ENCODE data around the gene RGS16.
"Not testable (repeated sequence)": the region's sequence is repeated elsewhere in the genome, so short reads cannot be mapped to it uniquely, and the experiment has no call there.

The RGS16 gene, protein sequence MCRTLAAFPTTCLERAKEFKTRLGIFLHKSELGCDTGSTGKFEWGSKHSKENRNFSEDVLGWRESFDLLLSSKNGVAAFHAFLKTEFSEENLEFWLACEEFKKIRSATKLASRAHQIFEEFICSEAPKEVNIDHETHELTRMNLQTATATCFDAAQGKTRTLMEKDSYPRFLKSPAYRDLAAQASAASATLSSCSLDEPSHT

DNA sequence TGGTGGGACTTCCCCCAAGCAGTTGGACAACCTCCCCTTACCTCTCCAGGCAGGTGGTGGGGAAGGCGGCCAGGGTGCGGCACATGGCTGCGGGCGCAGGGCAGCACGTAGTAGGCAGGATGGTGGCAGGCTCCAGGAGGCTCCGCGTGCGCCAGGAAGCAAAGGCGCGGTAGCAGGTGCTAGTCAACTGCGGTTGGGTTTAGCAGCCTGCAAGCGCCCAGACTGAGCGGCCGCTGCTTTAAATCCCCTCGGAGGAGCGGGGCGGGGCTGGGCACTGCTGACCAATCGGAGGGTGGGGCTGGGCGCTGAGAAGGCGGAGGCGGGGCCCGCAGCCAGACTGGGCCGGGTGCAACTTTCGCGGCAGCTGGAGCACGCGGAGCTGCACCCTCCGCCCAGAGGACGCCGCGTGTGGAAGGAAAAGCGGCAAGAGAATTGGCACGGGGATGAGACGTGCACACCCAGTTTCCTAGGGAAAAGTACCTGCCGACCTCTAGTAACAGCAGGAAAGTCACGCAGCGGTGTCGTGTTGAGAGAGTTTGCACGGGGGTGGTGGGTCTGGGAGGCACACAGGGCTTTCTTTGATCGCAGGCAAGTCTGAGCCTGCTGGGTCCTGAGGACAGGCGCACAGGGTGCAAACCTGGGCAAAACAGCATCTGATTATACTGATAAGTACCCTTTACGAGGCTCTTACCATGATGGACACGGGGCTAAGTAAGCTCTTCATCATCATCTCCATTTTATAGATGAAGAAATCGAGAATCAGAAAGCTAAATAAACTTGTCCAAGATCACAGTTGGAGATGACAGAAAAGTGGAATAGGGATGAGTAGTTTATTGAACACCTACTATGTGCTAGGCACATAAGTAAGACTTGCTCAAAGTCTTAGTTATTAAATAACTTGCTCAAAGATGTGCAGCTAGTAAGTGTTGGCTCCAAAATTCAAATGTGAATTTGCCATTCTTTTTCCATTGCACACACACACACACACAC, at the start of gene RGS16:
TSS of gene RGS16 (minus strand) at position 215 of the 990 bp plus-strand sequence. CDS start at position 85, 130 bp downstream.
- DNase-seq (ENCODE audit: insufficient read length, low spot score) (peak; percentile 62), FAIRE-seq (no peak)

DNA sequence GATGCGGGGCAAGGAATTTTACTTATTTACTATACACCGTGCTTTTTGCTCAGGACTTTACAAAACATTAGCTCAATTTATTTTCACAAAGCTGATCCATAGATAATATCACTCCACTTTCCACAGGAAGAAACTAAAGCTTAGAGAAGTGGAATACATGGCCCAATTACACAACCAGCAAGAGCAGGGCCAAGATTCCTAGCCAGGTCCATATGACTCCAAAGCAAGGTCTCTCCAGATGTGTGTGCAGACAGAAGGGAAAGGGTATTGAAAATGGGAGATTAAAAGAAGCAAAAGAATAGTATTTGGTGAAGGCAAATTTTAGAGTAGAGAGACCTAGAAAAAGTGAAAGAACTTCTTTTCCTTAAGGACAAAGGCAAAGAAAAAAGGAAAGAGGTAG, 49.8 kb upstream of the RGS16 start:
- DNase-seq (ENCODE audit: insufficient read length, low spot score) (no peak), FAIRE-seq (no peak)

GRCh38 chr1:182652933-182653332, 48.7 kb upstream of the RGS16 start:
- DNase-seq (ENCODE audit: insufficient read length, low spot score) = no peak
- no peak for FAIRE-seq

DNA sequence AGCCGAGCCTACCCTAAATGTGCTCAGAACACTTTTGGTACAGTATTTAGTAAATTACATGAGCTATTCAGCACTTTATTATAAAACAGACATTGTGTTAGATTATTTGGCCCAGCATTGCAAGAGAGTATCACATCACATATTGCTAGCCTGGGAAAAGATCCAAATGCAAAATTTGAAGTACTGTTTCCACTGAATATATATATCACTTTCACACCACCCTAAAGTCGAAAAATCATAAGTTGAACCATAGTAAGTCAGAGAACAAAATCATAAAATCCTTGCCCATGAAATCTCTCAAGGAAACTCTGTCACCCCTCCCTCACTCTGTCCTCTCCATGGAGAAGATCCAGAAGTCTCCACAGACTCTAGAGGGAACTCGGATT, 47.1 kb upstream of the RGS16 start:
- FAIRE-seq = no peak
- no peak for DNase-seq (ENCODE audit: insufficient read length, low spot score)

DNA sequence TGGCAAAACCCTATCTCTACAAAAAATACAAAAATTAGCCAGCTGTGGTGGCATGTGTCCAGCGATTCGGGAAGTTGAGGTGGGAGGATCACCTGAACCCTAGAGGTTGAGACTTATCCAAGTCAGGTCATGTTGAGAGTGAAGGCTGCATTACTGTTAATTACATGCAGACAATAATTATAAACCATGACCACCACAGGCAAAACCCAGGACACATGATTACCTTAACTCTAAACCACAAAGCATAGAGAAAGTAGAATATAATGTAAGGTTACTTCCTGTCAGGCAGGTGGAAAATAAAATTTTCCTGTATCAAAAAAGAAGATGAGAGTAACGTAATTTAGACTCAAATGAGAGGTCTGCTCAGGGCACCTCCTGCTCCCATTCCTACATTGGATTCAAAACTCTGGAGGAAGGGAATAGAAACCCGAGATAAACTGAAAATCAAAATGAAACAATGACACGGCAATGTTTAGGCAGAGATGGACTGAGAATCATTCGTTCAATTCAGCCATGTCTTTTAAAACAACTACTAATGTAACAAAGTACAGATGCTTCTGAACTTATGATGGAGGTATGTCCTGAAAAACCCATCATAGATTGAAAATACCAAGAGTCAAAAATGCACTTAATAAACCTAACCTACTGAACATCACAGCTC, 46.6 kb upstream of the RGS16 start:
- FAIRE-seq = no peak

DNA sequence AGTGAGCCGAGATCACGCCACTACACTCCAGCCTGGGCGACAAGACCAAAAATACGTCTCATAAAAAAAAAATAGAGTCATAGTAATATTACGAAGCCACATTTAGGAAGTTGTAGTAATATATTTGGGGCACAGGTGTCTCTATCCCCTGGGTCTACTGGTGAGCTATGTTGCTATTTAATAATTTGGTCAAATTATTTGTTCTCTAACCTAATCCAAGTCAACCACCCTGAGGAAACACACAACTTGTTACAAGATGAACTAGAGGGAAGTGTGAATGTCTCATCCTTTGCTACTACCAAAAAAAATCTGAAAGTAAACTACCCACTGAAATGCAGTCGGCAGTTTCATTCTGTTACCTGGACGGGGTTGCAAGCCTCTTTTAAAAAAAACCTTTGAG, 44.9 kb upstream of the RGS16 start:
- DNase-seq (ENCODE audit: insufficient read length, low spot score) (no peak), FAIRE-seq (no peak)

More for the DNA sequence above, 46.6 kb upstream of the RGS16 start:
- no peak for DNase-seq (ENCODE audit: insufficient read length, low spot score)

DNA sequence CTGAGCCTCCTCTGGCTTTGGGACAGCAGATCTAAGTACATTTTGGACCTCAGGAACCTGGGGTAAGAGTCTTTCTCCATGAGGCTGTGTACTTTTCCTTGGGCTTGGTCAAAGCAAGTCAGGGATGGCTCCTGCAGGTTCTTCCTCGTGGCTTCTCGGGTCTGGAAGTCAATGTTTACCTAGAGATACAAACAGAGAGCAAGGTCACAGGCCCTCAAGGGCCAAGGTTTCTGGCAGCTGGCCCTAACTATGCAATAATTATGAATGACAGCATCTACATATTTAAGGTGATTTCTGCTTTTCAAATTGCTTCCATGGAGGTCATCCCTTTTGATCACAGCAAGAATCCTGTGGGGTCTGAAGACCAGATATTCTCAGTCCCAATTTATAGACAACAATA, 42.5 kb upstream of the RGS16 start:
- DNase-seq (ENCODE audit: insufficient read length, low spot score) = no peak
- no peak for FAIRE-seq

DNA sequence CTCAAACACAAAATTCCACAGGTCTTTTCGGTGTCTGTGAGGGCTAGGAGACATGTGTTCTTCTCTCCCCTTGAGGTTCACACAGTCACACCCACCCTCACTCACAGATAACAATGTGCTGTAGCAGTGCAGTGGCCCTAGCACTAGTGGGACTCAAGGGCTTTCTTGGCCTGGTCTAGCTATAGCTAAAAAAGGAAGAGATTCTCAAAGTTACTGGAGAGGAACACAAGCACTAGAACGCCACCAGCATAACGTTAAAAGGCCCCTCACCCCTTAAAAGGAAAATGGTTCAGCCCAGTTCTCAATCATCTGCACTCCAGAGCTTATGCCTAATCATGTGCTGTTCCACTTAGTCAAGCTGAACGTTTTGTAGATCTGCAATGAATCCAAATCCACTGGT, 40.7 kb upstream of the RGS16 start:
- DNase-seq (ENCODE audit: insufficient read length, low spot score) (no peak), FAIRE-seq (no peak)

- DNase-seq (ENCODE audit: insufficient read length, low spot score) (no peak), FAIRE-seq (no peak)
Measured at GRCh38 chr1:182643699-182644098, 39.5 kb upstream of the RGS16 start.

- no peak for DNase-seq (ENCODE audit: insufficient read length, low spot score)
- no peak for FAIRE-seq
Measured at GRCh38 chr1:182642461-182642860, 38.3 kb upstream of the RGS16 start.

DNA sequence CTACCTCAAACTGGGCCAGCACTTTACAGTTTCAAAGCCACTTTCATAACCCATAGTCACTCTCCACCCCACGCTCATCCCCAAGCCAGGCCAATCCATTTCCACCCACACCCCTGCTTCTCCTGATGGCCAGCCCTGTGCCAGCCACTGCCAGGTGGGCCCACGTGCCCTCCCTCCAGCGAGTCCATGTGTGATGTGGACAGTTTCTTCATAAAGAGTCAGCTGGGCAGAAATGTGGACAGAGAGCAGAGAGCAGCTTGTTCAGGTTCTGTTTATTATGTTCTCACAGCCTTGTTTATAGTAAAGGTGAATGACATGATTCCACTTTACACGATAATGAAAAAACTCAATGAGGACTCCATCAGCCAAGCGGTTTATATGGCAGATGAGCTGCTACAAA, 37.4 kb upstream of the RGS16 start:
- DNase-seq (ENCODE audit: insufficient read length, low spot score) (no peak), FAIRE-seq (no peak)

- FAIRE-seq (no peak), DNase-seq (ENCODE audit: insufficient read length, low spot score) (no peak)
Measured at GRCh38 chr1:182639330-182639729, 35.1 kb upstream of the RGS16 start.

- FAIRE-seq (no peak), DNase-seq (ENCODE audit: insufficient read length, low spot score) (no peak)
Measured at GRCh38 chr1:182637769-182638168, 33.6 kb upstream of the RGS16 start.

DNA sequence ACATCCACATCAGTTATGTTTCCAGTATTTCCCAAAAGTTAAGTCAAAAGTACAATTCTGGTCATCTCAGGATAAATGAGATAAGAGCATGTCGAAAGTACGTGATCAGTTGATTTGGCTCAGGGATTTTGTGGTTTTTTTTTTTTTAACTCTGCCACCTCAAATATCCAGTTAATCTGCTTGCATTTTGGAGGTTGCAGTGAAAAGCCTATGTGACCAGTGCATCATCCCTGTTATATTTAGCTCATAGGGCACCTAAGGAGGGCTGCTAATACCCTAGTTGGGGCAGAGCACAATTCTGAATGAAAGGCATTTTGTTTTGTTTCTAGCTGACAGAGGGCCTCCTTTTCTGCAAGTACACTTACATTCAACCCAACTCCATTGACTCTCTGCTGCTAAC, 31.7 kb upstream of the RGS16 start:
- FAIRE-seq = no peak
- DNase-seq (ENCODE audit: insufficient read length, low spot score) = no peak

DNA sequence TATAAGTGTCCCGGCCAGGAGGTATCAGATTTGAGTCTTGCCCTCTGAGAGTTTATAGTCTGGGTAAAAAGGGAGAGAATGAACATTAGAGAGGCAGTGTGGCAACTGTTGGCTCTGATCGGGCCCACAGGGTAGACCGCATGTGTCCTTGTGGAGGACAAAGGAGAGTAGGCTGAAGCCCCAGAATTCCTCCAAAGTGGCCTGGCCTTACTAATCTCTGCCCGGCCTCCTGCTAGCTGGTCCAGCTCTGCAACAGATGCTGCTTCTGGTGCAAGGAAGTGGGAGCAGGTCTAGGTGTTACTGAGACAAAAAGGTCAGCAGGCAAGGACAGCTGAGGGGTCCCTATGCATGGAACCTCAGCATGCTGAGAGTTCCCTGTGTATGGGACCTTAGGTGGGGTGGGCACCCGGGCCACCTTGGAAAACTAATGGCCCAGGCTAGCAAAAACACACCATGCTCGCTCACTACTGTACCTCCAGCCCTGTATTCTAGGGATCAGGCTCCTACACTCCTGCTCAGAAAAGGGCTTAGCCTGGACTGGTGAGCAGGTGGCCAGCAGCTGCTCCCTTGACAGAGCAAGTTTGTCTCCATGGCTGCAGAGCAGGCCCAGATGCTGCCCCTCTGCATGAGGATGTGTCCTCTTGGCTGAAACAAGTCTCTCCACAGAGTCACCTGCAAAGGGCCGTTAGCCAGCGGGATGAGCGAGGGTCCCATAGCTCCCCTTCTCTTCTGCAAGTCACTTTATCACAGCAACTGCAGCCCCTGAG, 30.3 kb upstream of the RGS16 start:
- no peak for DNase-seq (ENCODE audit: insufficient read length, low spot score)
- FAIRE-seq = no peak

GRCh38 chr1:182633657-182634281, 29.6 kb upstream of the RGS16 start:
- no peak for FAIRE-seq
- no peak for DNase-seq (ENCODE audit: insufficient read length, low spot score)

DNA sequence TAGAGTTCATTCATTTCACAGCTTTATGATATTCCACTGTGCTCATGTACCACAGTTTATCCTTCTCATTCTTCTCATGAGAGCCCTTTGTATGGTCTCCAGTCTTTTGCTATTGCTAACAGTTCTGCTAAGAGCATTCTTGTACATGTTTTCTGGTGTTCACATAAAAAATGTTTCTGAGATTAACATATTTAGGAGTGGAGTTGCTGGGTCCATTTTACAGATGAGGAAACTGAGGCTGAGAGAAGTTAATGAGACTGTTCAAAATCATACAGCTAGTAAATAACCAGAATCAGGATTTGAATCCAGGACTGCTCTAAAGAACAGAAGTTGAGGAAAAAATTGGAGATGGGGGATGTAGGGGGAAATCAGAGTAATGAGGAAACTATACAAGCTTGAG, 28.8 kb upstream of the RGS16 start:
- FAIRE-seq = no peak
- DNase-seq (ENCODE audit: insufficient read length, low spot score) = no peak

DNA sequence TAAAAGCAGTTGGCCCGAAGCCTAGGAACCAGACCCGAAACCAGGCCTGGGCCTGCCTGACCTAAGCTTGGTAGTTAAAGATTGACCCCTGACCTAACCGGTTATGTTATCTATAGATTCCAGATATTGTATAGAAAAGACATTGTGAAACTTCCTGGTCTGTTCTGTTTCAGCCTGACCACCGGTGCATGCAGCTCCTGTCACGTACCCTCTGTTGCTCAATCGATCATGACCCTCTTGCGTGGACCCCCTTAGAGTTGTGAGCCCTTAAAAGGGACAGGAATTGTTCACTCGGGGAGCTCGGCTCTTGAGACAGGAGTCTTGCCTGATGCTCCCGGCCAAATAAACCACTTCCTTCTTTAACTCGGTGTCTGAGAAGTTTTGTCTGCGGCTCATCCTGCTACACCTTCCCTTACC, 28.3 kb upstream of the RGS16 start:
- FAIRE-seq; DNase-seq (ENCODE audit: insufficient read length, low spot score): not testable (repeated sequence)

GRCh38 chr1:182631954-182632353, 27.8 kb upstream of the RGS16 start:
- no peak for FAIRE-seq

GRCh38 chr1:182631053-182631677, 27.0 kb upstream of the RGS16 start:
- no peak for FAIRE-seq
- no peak for DNase-seq (ENCODE audit: insufficient read length, low spot score)

More at GRCh38 chr1:182631954-182632353, 27.8 kb upstream of the RGS16 start:
- no peak for DNase-seq (ENCODE audit: insufficient read length, low spot score)

Measured in HTR-8/SVneo (cell line).